Stimulated activated CD8-positive, alpha-beta memory T cell treated with anti-CD3 and anti-CD28 coated beads, Interleukin-4, amount 100 ng/mL, for 24 hours (primary cell): Measurements from ENCODE around the gene ANKRD23.
"Not testable (repeated sequence)": the region's sequence is repeated elsewhere in the genome, so short reads cannot be mapped to it uniquely, and the experiment has no call there.

Experiments used
- DNase-seq: peaks from one replicate; pipeline ENCODE4 v3.0.0-alpha.2; 2020; ENCODE audit warnings: low read depth

Gene ANKRD23

DNA sequence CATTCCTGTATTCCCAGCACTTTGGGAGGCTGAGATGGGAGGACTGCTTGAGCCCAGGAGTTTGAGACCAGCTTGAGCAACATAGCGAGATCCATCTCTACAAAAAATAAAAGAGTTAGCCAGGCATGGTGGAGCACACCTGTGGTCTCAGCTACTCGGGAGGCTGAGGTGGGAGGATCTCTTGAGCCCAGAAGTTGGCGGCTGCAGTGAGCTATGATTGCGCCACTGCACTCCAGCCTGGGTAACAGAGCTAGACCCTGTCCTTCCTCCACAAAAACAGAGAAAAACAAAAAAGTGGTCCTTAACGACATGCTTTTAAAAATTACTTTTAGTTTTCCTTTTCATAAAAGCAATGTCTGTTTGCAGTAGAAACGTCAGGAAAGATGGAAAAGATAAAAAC is 47.3 kb downstream of the ANKRD23 start:
- DNase-seq, result not testable (repeated sequence)

DNA sequence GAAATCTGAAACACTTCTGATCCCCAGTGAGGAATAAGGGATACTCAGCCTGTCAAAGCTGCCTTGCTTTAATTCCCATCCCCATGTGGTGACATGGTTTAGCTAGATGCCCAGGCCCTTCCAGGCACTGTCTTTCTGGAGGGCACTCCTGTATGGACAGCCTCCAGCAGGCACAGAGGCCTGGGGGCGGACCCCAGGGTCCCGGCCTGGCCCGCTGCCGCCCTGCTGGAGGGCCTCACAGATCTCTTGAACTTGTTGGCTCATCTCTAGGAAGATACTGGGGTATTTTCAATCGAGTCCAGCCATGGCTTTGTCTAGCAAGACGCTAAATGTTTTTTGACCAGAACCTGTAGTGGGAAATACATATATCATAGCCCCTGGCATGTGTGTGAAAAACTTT is 48.7 kb downstream of the ANKRD23 start:
- no peak for DNase-seq

DNA sequence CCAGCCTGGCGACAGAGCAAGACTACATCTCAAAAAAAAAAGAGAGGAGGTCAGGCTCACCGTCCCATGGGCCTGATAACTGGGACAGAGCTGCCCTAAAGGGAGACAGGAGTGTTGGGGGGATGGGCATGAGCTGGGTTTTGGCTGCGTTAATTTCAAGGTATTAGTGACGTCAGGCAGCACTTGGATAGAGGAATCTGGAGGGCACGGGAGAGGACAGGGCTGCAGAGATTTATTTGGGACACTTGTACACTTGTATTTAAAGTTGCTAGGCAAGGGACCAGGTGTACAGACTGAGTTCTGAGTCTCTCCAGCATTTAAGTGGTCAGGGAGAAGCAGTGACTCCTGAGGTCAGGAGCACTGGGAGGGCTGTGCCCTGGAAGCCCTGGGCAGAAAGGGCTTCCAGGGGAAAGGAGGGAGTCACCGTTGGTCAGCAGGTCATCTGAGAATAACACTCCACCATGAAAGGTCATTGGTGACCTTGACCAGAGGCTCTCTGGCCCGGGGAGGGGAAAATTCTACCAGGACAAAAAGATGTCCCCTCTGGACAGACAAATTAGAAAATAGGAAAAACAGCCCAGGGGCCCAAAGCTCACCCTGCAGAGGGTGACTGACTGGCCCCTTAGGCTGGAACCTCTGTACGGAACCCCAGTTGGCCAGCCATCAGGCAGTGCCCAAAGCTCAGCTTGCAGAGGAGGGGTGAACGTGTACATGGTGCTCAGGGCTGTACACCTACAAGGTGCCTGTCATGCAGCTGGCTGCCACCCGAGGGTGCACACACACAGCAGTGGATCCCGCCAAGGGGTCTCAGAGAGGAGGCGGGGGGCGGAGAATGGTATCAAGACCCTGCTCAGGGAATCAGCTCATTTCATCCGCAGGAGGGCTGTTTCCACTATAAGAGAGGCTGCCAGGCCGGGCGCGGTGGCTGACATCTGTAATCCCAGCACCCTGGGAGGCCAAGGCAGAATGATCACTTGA is 50.8 kb downstream of the ANKRD23 start:
- DNase-seq, result no peak

DNA sequence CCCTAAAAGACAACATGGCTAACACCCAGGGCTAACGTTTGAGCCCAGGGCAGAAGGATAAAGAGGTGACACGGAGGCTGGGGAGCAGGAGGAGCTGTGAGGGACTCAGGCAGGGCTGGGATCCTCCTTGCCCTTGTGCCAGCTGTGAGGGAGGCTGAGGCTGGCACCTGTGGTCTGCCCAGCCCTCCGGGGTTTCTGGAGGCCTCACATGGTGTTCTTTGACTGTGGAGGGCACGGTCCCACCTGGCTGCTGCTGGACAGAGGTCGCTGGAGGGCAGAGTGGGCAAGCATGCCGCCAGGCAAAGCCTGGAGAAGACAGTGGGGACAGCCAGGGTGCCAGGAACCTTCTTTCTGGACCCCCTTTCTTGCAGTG is 54.6 kb downstream of the ANKRD23 start:
- DNase-seq, result no peak

DNA sequence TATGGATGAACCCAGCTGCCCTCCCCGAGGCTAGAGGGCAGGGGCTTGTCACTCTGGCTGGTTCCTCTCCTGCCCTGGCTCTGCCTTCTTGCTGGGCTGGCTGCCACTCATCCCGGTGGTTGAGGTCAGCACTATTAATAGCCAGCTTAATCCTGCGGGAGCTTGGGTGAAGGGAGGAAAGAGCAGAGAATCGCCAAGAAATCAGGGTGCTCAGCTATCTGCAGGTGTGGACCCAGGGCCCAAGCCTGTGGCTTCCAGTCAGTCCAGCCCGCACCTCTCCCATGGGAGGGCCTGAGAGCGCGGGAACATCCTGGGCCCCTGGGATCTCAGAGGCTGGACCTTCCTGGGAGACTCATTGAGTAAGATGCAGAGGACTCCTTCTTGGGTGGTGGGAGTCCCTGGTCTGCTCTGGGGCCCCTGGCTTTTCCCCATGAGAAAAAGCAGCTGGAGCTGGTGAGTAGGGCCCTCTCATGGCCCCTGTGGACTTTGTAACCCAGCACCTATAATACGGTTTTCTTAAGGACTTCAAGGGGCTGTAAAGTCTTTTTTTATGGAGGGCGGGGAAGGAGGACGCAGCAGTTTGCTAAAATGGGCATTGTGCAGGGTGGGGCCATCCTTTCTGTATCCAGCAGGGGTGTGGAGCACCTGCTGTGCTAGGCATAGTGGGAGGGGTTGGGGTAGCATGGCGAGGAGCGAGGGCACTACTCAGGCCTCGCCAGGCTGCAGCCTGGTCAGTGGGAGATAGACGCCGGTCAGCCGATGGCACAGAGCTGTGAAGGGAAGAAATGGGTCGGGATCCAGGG is 55.2 kb downstream of the ANKRD23 start:
- DNase-seq, result no peak
